Lung (tissue), 13 donors: ENCODE results near the gene EME1. TPM values are rescaled to one million over a fixed set of nuclear protein-coding genes. Genes with fewer than 3 reads are reported as not detected.

Experiments used
- ATAC-seq: fragments of 200-7000 bp; cut with Tn5 transposase; one replicate; pipeline ENCODE4 v1.9.1; 2020; ENCODE audit warnings: moderate number of reproducible peaks; ENCODE audit not compliant: insufficient read depth, low FRiP score
- DNase-seq, 3 donors: peaks; one replicate each; pipeline ENCODE4 v3.0.0-alpha.2; 2013 to 2017
- H3K27ac ChIP-seq, 2 donors: one replicate each; pipeline ENCODE4 v1.5.1; 2013; ENCODE audit warnings: mild to moderate bottlenecking in 2 of 2, moderate library complexity in 2 of 2, control low read depth in 1 of 2, inconsistent platforms in 1 of 2, low read depth in 1 of 2, low read length in 1 of 2
- H3K27me3 ChIP-seq, 3 donors: one replicate each; pipeline ENCODE4 v1.5.1; 2013; ENCODE audit warnings: low read length in 2 of 3; ENCODE audit not compliant: control insufficient read depth in 3 of 3, insufficient read depth in 3 of 3
- H3K36me3 ChIP-seq, 4 donors: one replicate each; pipeline ENCODE4 v1.5.1; 2013; ENCODE audit warnings: low read length in 4 of 4, mild to moderate bottlenecking in 1 of 4, moderate library complexity in 1 of 4; ENCODE audit not compliant: control insufficient read depth in 4 of 4, insufficient read depth in 4 of 4
- H3K4me1 ChIP-seq, 5 donors: one replicate each; pipeline ENCODE4 v1.5.1; 2013; ENCODE audit warnings: low read length in 5 of 5, mild to moderate bottlenecking in 2 of 5, moderate library complexity in 1 of 5; ENCODE audit not compliant: control insufficient read depth in 5 of 5, insufficient read depth in 5 of 5
- H3K4me3 ChIP-seq: one replicate; pipeline ENCODE4 v1.5.1; 2013; ENCODE audit warnings: mild to moderate bottlenecking, control low read depth, moderate library complexity
- H3K9ac ChIP-seq, 2 donors: one replicate each; pipeline ENCODE4 v1.5.1; 2013; ENCODE audit warnings: low read length in 2 of 2, control low read depth in 1 of 2; ENCODE audit not compliant: insufficient read depth in 1 of 2
- H3K9me3 ChIP-seq, 4 donors: one replicate each; pipeline ENCODE4 v1.5.1; 2013; ENCODE audit warnings: low read length in 3 of 4, mild to moderate bottlenecking in 1 of 4, moderate library complexity in 1 of 4; ENCODE audit not compliant: control insufficient read depth in 4 of 4, insufficient read depth in 3 of 4
- CTCF ChIP-seq: IDR thresholded peaks from 2 replicates; pipeline ENCODE4 v1.5.1; 2012; ENCODE audit warnings: mild to moderate bottlenecking; ENCODE audit errors: control extremely low read depth, extremely low read depth
- WGBS, 2 donors: extraction: QIAGEN DNeasy Blood & Tissue Kit; methylation state at CpG; one replicate each; pipeline ENCODE4 v1.1.7; 2013; 5-methylcytosine and 5-hydroxymethylcytosine counted together
- polyA plus RNA-seq, 2 donors: library from polyadenylated mRNA; stranded (reverse); fragments of 200-250 nt; gene quantifications; one replicate each; pipeline ENCODE4 v1.2.1, GENCODE V29; 2013
- small RNA-seq: library from RNA; depleted of rRNA; stranded (forward); fragments of <200 nt; gene quantifications from one replicate; pipeline ENCODE3, GENCODE V24; 2014; ENCODE audit warnings: low replicate concordance
- total RNA-seq, 2 donors: library from RNA; depleted of rRNA in 1 of 2; stranded (reverse); fragments of >200 nt in 1 of 2; gene quantifications; one replicate each; pipeline ENCODE4 v1.2.1, GENCODE V29; 2014 to 2021
- donor health status: control.
- donor health status: control.
- donor health status: Bipolar disorder and iron deficiency.
- donor health status: healthy.
- donor health status: DM: yes; HTN: yes; CAD: no.

Gene EME1
- total and polyA plus RNA-seq, 4 donors = 0.55 to 2.8 (median 1.8) TPM

- Histone ChIP-seq H3K4me3 (no peak overlapping the region), H3K36me3 (peaks cover 0 to 9% (median 1%) of the 10 kb centered on the region in 4 donors), H3K27ac (peak overlapping the region in 1 of 2 donors; percentile 40), H3K4me1 (peaks cover 0 to 44% (median 18%) of the 10 kb centered on the region in 5 donors), H3K9me3 (no peaks in the 10 kb centered on the region), H3K9ac (peak overlapping the region in 1 of 2 donors; percentile 1), H3K27me3 (no peaks in the 10 kb centered on the region)
- no peak for DNase-seq
- 50 to 64% methylated on average over 7 of the region's 7 CpGs for WGBS, 2 donors
- ATAC-seq = no peak
- no peak for TF ChIP-seq CTCF
Observed at GRCh38 chr17:50428831-50429424, 55.9 kb downstream of the EME1 start.

- ATAC-seq (no peak), DNase-seq (no peak)
- H3K36me3 ChIP-seq = peaks cover 0 to 9% (median 1%) of the 10 kb centered on the region in 4 donors
- peaks cover 0 to 36% (median 18%) of the 10 kb centered on the region in 5 donors for H3K4me1 ChIP-seq
- 90 to 95% methylated on average over 4 of the region's 4 CpGs for WGBS, 2 donors
- H3K9me3 ChIP-seq = no peaks in the 10 kb centered on the region
- H3K27ac ChIP-seq = peak overlapping the region in 1 of 2 donors; percentile 57
- H3K4me3 ChIP-seq = no peak overlapping the region
- H3K27me3 ChIP-seq = no peaks in the 10 kb centered on the region
- no peak overlapping the region for H3K9ac ChIP-seq
- no peak for TF ChIP-seq CTCF
Observed at GRCh38 chr17:50429793-50430192, 56.8 kb downstream of the EME1 start.

Small RNA genes lying within 50 kb of the gene (small RNA-seq; reads per million reads assigned to genes)
- gene RF00019 = not detected

Other genes with a start within 250 kb of the EME1 start
- 1 to 10 TPM; 3.3 to 4.4 TPM for gene SAMD14, start 243.1 kb upstream of the EME1 start, total RNA-seq
- gene SAMD14, start 243.1 kb upstream of the EME1 start, polyA plus RNA-seq = 1 to 10 TPM; 3.9 to 6.2 TPM
- gene PPP1R9B, start 222.6 kb upstream of the EME1 start, total RNA-seq = 10 to 100 TPM; 31.7 to 77.4 TPM
- gene PPP1R9B, start 222.6 kb upstream of the EME1 start, polyA plus RNA-seq = 10 to 100 TPM; 38.1 to 61.5 TPM
- gene SGCA, start 207.2 kb upstream of the EME1 start, total RNA-seq = 10 to 100 TPM in 1 of 2 donors, 1 to 10 TPM in 1; 5.0 to 18.2 TPM
- gene SGCA, start 207.2 kb upstream of the EME1 start, polyA plus RNA-seq = 10 to 100 TPM in 1 of 2 donors, 1 to 10 TPM in 1; 9.7 to 19.4 TPM
- 1,000 to 10,000 TPM in 1 of 2 donors, 100 to 1,000 TPM in 1; 443 to 1,330 TPM for gene COL1A1, start 171.6 kb upstream of the EME1 start, total RNA-seq
- 100 to 1,000 TPM in 1 of 2 donors, 10 to 100 TPM in 1; 30.5 to 122 TPM for gene COL1A1, start 171.6 kb upstream of the EME1 start, polyA plus RNA-seq
- gene TMEM92, start 98.8 kb upstream of the EME1 start, total RNA-seq = 1 to 10 TPM in 1 of 2 donors, under 1 TPM in 1; 0.63 to 8.0 TPM
- gene TMEM92, start 98.8 kb upstream of the EME1 start, polyA plus RNA-seq = 1 to 10 TPM; 5.6 to 6.2 TPM
- gene XYLT2, start 27.1 kb upstream of the EME1 start, total RNA-seq = 10 to 100 TPM; 20.9 to 28.5 TPM
- gene XYLT2, start 27.1 kb upstream of the EME1 start, polyA plus RNA-seq = 10 to 100 TPM in 1 of 2 donors, 1 to 10 TPM in 1; 9.6 to 11.5 TPM
- gene MRPL27, start within 50 bp of the EME1 start, total RNA-seq = 10 to 100 TPM; 33.5 to 58.1 TPM
- gene MRPL27, start within 50 bp of the EME1 start, polyA plus RNA-seq = 100 to 1,000 TPM in 1 of 2 donors, 10 to 100 TPM in 1; 98.6 to 176 TPM
- 100 to 1,000 TPM in 1 of 2 donors, 10 to 100 TPM in 1; 43.8 to 117 TPM for gene LRRC59, start 24.3 kb downstream of the EME1 start, total RNA-seq
- 100 to 1,000 TPM in 1 of 2 donors, 10 to 100 TPM in 1; 46.8 to 112 TPM for gene LRRC59, start 24.3 kb downstream of the EME1 start, polyA plus RNA-seq
- 10 to 100 TPM; 77.7 to 79.2 TPM for gene ACSF2, start 53.0 kb downstream of the EME1 start, total RNA-seq
- gene ACSF2, start 53.0 kb downstream of the EME1 start, polyA plus RNA-seq = 10 to 100 TPM; 23.5 to 64.1 TPM
- gene CHAD, start 95.7 kb downstream of the EME1 start, total RNA-seq = under 1 TPM in 1 of 2 donors, not detected in 1; 0.37 TPM
- under 1 TPM; 0.14 to 0.35 TPM for gene CHAD, start 95.7 kb downstream of the EME1 start, polyA plus RNA-seq
- 10 to 100 TPM; 31.2 to 43.2 TPM for gene RSAD1, start 105.6 kb downstream of the EME1 start, total RNA-seq
- 10 to 100 TPM; 20.1 to 28.5 TPM for gene RSAD1, start 105.6 kb downstream of the EME1 start, polyA plus RNA-seq
- 1 to 10 TPM; 4.7 to 6.4 TPM for gene MYCBPAP, start 135.2 kb downstream of the EME1 start, total RNA-seq
- under 1 TPM; 0.73 to 0.90 TPM for gene MYCBPAP, start 135.2 kb downstream of the EME1 start, polyA plus RNA-seq
- 1 to 10 TPM; 1.3 to 2.6 TPM for gene EPN3, start 159.5 kb downstream of the EME1 start, total RNA-seq
- 1 to 10 TPM; 2.5 to 2.6 TPM for gene EPN3, start 159.5 kb downstream of the EME1 start, polyA plus RNA-seq
- 10 to 100 TPM; 32.3 to 37.8 TPM for gene SPATA20, start 173.9 kb downstream of the EME1 start, total RNA-seq
- 10 to 100 TPM; 10.5 to 25.8 TPM for gene SPATA20, start 173.9 kb downstream of the EME1 start, polyA plus RNA-seq
- gene CACNA1G, start 187.5 kb downstream of the EME1 start, total RNA-seq = 1 to 10 TPM in 1 of 2 donors, under 1 TPM in 1; 0.31 to 3.6 TPM
- under 1 TPM; 0.14 to 0.18 TPM for gene CACNA1G, start 187.5 kb downstream of the EME1 start, polyA plus RNA-seq